GM21576 (cell line): ENCODE data around the gene CCDC82.
"Not testable (repeated sequence)": the region's sequence is repeated elsewhere in the genome, so short reads cannot be mapped to it uniquely, and the experiment has no call there.

Experiments used
- ATAC-seq: cut with Tn5 transposase; IDR thresholded peaks from one replicate; pipeline ENCODE4 v1.9.1; 2021; ENCODE audit warnings: mild to moderate bottlenecking, moderate library complexity; ENCODE audit not compliant: unreplicated experiment

Gene CCDC82

DNA sequence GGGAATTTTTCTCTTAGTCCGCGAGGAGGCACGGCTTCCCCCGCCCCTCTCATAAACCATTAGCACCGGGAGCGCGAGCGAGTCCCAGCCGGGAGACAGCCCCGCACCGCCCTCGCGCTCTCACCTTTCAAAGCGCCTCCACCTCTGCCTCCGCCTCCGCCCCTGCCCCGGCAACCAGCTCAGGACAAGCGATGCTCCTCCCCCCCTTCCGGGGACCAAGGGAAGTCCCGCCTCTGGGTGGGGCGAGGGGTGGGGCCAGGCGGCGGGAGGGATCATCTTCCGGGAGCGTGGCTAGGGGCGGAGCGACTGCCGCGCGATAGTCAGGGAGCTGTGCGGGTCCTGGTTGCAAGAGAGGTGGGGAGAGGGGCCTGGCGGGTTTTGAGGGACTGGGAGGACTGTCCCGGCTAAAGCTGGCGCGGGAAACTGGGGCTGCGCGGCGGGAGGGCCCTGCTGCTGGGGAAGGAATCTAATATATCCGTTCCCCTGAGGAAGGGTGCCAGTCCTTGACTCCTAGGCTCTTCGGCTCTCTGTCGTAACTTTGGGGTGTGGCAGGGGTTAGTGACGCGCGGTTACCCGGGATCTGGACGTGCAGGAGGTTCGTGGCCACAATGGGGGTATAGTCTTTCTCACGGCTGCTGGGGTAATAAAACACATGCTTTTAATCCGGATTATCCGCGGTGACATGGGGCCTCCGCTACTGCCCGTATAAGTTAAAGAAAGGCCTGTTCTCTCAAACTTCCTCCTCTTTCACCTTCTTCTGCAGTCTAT, at the start of gene CCDC82, which contains the start of gene JRKL:
CCDC82 (minus strand) TSS at position 193 of the 768 bp plus-strand sequence. CDS start 5,165 bp downstream, outside the sequence.
JRKL (plus strand) TSS at position 294 of the 768 bp plus-strand sequence. CDS start 637 bp downstream, outside the sequence.
- ATAC-seq = peak; percentile 93

DNA sequence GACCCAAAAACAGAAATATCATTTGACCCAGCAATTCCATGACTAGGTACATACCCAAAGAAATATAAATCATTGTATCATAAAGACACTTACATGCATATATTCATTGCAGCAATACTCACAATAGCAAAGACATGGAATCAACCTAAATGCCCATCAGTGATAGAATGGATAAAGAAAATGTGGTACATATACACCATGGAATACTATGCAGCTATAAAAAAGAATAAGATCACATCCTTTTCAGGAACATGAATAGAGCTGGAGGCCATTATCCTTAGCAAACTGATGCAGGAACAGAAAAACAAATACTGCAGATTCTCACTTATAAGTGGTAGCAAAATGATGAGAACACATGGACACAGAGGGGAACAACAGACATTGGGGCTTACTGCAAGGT, 42.9 kb upstream of the CCDC82 start:
- ATAC-seq = not testable (repeated sequence)

DNA sequence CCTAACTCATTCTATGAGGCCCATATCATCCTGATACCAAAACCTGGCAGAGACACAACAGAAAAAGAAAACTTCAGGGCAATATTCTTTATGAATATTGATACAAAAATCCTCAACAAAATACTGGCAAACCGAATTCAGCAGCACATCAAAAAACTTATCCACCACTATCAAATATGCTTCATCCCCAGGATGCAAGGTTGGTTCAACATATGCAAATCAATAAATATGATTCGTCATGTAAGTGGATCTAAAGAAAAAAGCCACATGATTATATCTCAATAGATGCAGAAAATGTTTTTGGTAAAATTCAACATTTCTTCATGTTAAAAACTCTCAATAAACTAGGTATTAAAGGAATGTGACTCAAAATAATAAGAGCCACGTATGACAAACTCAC, 41.0 kb upstream of the CCDC82 start:
- no peak for ATAC-seq

DNA sequence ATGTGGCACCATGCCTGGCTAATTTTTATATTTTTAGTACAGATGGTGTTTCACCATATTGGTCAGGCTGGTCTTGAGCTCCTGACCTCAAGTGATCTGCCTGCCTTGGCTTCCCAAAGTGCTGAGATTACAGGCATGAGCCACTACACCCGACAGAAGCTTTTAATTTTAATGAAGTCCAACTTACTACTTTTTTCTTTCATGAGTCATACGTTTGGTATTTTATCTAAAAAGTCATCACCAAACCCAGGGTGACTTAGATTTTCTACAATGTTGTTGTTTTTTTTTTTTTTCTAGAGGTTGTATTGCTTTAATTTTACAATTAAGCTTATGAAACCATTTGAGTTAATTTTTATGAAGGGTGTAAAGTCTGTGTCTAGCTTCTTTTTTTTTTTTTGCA, 35.0 kb upstream of the CCDC82 start:
- no peak for ATAC-seq

DNA sequence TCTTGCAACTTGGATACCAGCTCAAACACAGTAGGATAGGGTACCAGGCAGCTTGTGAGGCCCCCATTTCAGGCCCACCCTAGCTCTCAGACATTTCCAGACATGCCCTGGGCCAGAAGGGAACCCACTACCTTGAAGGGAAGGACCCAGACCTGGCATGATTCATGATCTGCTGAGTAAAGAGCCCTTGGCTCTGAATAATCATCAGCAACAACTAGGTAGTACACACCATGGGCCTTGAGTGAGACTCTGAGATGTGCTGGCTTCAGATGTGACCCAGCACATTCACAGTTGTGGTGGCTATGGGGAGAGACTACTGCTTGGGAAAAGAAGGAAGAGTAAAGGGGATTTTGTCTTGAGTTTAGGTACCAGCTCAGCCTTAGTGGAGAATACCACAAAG, 23.7 kb upstream of the CCDC82 start:
- no peak for ATAC-seq

DNA sequence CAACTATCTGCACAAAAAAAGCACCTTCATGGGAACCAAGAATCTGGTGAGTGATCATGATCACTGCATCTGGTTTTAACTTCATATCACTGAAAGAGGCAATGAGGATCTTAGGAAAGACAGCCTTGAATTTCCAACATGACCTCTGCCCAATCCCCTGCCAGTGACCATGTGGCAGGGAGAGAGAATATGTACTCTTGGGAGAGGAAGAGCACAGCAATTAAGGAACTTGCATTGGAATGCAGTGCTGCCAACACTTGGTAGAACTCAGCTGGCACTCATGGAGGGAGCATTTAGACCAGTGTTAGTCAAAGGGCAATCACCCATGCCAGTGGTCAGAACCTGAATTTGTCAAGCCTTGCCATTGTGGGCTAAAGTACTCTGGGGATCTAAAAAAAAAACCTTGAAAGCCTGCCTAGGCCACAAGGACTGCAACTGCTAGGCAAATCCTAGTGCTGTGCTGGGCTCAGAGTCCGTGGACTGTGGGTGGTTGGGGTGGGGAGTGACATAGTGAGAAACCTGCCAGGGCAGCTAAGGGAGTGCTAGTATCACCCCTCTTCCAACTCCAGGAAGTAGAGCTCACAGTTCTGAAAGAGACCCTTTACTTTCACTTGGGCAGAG, 23.2 kb upstream of the CCDC82 start:
- ATAC-seq = no peak

DNA sequence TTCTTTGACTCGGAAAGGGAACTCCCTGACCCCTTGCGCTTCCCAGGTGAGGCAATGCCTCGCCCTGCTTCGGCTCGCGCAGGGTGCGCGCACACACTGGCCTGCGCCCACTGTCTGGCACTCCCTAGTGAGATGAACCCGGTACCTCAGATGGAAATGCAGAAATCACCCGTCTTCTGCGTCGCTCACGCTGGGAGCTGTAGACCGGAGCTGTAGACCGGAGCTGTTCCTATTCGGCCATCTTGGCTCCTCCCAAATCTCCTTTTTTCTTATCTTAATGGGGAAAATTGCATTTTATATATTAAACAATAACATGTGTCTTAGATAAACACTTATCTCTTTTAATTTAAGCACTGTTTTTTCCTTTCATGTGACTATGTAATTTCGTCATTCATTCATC, 21.7 kb upstream of the CCDC82 start:
- not testable (repeated sequence) for ATAC-seq

DNA sequence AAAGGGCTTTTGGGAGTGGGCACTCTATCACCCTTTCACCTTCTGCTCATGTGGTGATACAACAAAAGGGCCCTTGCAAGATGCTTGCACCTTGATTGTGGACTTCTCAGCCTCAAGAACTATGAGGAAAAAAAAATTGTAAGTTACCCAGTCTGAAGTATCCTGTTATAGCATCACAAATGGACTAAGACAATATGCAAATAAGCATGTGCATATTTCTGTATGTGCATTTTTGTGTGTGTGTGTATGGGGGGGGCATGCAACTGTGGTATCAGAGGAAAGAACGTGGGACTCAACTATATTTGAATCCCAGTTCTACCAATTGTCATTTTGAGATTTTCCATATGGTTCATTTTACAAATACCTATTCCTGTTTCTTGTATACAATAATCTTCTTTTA, 11.0 kb upstream of the CCDC82 start:
- ATAC-seq = no peak

DNA sequence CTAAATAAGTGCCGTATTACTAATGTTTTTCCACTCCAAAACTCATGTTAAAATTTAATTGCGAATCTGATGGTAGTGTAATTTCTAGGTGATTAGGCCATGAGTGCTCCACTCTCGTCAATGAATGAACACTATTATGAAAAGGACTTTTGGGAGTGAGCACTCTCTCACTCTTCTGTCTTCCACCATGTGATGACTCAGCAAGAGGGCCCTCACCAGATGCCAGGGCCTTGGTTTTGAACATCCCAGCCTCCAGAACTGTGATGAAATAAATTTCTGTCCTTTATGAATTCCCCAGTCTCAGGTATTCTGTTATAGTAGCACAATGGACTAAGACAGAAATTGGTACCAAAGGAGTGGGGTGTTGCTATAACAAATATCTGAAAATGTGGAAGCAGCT, 8.2 kb upstream of the CCDC82 start:
- ATAC-seq = no peak

DNA sequence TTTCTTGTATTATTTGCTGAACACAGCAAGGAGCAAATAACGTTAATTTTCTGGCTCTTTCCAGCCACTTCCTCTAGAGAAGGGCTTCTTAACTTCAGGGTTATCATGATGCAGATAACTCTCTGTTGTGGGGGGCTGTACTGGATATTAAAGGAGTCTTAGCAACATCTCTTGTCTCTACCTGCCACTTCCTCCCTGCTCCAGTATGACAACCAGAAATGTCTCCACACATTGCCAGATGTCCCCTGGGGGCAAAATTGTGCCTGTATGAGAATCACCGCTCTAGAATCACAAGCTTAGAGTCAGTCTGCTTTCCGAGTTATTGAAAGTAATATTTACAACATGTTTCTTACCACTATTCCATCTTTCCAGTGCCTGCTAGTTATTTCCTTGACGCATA, 6.9 kb upstream of the CCDC82 start:
- ATAC-seq = no peak

DNA sequence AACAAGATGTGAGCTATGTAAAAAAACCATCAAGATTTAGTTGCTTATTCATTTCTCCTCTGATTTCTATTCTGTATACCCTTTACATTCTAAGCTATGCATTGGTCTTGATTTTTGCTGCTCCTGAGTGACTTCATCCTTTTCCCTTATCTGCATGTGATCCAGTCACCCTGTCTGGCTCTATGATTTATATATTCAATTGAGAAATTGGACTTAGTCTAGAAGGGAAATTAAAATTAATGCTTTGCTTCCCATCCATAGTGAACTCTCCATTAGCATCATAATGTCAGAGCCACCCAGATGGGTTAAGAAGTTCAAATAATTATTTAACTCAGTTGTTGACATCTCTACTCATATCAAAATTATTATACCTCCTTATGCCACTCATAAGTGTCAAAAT, 5.1 kb upstream of the CCDC82 start:
- ATAC-seq = no peak

DNA sequence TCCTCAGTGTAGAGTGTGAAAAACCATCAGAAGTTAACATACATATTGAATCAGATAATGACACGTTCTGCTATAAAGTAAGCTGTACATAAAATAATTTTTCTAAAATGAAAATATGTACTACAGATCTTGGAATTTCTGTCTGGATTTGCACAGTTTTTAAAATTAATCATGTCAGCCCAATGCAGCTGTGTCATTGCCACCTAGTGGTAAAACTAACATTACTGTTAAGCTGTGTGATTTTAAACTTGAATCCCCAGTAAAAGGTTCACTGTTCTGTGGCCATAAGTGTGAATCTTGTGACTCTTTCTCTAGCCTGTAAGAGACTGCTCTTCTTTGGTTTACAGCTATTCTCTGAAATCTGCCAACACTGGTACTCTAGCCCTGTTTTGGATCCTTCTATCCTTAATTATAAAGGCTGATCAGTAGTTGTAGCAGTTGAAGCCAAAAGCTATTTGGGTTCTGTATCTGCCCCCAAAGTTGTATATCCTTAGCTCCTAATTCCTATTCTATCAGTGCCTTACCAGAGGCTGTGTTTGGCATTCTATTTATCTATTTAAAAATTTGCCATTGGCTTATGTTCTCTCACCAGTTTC, 4.1 kb upstream of the CCDC82 start:
- ATAC-seq = no peak

DNA sequence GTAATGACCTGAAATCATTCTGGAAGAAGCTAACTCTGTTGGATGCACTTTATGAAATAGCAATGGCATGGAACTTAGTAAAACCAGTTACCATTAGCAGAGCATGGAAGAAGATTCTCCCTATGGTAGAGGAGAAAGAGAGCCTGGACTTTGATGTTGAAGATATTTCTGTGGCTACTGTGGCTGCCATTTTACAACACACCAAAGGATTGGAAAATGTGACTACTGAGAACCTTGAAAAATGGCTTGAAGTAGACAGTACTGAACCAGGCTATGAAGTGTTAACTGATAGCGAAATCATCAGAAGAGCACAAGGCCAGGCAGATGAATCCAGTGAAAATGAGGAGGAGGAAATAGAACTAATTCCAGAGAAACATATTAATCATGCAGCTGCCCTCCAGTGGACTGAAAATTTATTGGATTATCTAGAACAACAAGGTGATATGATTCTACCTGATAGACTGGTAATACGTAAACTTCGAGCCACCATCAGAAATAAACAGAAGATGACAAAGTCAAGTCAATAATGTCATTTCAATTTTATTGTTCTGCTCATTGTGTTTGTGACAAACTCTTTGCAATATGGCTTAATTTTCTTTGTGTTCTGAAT, 2.1 kb upstream of the CCDC82 start:
- ATAC-seq = no peak

DNA sequence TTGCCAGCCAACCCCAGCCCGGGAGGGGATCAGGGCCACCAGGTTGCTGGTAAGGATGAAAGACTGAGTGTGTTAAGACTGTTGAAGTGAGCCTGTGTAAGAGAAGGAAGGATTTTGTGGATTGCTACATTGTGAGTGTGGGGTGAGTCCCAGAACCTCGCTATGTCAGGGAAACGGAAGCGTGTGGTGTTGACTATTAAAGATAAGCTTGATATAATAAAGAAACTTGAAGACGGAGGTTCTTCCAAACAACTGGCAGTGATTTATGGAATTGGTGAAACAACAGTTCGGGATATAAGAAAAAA, 728 bp upstream of the CCDC82 start:
- no peak for ATAC-seq

DNA sequence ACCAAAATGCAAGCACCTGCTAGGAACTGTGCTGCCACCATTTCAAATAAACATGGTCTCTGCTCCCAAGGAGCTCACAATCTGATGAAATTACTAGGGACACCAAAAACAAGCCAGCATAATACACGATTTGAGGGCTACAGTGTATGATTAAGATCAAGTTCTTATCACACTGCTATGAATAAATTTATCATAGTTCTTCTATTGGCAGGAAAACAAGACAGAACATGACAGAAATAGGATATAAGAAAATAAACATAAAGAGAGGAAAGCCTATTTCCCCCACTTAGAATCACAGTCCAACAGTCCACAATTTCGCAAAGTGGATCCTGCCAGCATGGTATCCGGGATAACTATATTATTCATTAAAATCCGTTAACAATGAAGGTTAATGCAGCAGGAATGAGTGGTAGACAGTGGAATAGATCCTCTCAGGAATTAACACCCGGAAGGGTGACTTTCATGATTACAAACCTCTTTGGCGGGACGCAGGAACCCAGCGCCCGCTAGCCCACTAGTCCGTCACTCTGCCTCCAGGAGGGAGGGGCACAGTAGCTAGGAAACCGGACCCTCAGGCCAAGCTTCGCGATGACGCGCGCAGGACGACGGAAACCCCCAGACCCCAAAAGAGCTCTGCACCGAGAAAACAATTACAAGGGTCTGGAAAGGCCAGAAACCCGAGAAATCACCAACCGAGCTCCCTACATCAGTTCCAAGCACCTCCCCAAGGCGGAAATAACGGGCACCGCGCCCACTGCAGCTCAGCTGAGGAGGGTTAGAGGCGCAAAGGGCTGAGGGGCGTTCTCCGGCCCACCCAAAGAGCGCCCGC, 607 bp downstream of the CCDC82 start:
- peak; percentile 40 for ATAC-seq

DNA sequence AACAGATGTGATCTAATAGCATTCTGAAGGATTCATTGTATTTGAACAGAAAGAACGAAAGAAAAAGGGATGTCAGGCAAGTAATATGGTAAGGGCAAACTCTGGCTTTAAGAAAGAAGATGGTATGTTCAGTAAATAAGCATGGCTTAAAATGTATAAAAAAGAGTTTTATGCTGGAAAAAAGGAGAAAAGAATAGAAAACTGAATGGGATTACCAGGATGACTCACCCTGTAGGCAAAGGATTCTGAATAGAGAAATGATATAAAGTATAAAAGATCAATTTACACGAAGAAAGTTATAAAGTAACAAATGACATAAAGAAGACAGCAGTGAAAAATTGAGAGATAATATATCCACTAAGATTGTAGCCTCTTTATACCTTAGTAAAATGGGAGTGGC, 4.5 kb downstream of the CCDC82 start:
- ATAC-seq = no peak

DNA sequence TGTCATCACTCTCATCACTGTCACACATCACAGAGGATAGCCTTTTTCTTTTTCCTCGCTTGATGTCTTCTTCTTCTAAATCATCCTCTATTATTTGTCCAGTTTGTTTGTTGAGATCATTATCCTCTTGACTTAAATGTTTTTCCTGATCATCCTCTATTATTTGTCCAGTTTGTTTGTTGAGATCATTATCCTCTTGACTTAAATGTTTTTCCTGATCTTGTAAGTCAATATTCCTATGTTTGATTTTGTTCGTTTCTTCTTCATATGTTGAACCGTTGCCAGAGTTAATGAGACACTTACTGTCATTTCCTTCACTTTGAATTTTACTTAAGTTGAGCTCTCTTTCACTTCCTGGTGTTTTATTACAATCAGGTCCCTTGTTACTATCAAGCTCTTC, 5.6 kb downstream of the CCDC82 start:
- no peak for ATAC-seq

DNA sequence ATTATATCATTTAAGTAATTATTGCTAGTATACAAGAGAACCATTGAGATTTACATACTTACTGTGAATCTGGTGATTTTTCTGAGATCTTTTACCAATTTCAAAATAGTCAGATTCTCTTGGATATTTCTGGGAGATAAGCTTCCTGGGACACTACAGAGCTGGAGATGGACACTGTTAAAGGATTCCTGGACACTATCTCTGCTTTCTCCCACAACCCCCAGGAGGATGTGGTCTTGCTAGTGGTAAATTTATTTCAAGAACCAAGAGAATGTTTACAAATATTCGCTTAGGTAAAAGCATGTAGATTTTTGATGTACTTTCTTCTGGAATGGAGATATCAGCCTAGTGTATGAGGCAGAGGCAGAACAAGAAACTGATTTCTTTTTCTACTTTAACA, 12.9 kb downstream of the CCDC82 start:
- no peak for ATAC-seq

DNA sequence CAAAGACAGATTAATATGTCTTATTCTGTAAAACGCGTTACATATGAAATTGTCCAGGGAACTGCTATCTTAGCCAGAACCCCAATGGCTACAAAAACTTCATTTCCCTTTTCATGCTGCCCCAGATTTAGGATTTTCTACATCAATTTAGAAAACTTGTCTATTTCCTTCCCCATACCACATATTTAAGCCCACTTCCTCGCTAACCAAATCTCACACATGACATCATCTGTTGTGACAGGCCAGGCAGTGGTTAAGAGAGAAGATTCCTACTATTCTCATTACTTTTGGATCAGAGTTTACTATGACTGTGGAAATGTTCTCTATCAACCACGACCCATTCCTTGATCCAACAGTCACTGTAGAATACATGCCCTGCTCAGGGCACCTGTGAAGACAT, 15.9 kb downstream of the CCDC82 start:
- ATAC-seq = no peak

DNA sequence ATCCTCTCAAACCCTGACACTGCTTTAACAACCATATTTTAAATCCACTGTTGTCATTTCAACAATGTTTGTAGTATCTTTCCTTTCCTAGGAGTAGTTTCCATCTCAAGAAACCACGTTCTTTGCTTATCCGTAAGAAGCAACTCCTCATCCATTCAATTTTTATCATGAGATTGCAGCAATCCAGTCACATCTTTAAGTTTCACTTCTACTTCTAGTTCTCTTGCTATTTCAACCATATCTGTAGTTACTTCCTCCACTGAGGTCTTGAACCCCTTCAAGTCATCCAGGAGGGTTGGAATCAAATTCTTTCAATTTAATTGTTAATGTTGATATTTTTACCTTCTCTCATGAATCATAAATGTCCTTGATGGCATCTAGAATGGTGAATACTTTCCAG, 22.4 kb downstream of the CCDC82 start:
- no peak for ATAC-seq

DNA sequence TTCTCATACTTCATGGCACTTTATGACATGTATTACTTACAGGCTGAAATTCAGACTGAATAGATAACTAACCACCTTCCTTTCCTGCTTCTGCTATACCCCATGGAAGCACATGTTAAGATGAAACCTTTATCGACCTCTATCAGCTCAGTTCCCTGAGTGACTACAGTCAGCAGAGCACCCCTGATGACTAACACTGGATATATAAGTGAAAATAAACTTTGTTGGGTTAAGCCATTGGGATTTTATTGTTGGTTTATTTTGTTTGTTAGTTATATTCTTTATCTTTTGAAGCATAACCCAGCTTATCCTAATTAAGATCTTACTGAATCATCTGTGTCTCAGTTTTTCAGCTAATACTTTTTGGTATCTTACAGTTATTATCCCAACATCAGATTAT, 23.7 kb downstream of the CCDC82 start:
- ATAC-seq = no peak
